ENCODE measurements around the gene MAB21L4. TPM values are rescaled to one million over a fixed set of nuclear protein-coding genes. Genes with fewer than 3 reads are reported as not detected.

MAB21L4 gene
- total RNA-seq, 4 donors from 2014 or later = not detected

DNA sequence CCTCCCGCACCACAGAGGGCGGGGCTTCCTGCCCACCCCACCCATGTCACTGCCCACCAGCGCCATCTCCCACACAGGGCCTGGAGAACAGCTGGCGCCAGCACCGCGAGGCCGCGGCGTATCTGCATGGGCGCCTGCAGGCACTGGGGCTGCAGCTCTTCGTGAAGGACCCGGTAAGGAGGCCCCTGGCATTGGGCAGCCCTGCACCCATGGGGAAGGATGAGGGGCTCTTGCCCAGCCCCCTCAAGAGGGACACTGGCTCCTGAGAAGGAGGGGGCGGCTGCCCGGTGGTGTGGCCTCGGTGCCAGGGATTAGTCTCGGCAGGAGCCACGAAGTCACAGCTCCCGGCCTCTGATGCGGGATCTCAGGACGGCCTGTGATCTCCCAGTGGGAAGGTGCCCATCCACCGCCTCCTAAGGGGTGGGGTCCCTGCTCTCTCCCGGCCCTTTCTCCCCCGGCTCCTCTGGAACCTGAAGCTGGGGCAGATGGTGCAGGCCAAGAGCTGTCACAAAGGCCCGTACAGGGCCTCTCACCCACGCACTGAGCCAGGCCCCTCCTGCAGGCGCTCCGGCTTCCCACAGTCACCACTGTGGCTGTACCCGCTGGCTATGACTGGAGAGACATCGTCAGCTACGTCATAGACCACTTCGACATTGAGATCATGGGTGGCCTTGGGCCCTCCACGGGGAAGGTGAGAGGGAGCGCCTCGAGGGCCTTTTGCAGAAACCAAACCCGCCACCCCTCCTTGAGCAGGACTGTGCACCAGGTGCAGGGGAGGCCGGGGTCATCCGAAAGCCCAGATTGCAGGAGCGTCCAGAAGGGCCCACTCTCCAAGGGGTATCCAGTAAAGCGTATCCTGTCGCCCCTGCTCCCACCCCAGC lies 18.3 kb downstream of the MAB21L4 start:
- DNase-seq (ENCODE audit: low spot score) = no peak
- TF ChIP-seq, protein P1, sequence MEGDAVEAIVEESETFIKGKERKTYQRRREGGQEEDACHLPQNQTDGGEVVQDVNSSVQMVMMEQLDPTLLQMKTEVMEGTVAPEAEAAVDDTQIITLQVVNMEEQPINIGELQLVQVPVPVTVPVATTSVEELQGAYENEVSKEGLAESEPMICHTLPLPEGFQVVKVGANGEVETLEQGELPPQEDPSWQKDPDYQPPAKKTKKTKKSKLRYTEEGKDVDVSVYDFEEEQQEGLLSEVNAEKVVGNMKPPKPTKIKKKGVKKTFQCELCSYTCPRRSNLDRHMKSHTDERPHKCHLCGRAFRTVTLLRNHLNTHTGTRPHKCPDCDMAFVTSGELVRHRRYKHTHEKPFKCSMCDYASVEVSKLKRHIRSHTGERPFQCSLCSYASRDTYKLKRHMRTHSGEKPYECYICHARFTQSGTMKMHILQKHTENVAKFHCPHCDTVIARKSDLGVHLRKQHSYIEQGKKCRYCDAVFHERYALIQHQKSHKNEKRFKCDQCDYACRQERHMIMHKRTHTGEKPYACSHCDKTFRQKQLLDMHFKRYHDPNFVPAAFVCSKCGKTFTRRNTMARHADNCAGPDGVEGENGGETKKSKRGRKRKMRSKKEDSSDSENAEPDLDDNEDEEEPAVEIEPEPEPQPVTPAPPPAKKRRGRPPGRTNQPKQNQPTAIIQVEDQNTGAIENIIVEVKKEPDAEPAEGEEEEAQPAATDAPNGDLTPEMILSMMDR (IDR thresholded peaks at IDR 0.05) = no peak
- ATAC-seq (ENCODE audit: low FRiP score) = no peak

DNA sequence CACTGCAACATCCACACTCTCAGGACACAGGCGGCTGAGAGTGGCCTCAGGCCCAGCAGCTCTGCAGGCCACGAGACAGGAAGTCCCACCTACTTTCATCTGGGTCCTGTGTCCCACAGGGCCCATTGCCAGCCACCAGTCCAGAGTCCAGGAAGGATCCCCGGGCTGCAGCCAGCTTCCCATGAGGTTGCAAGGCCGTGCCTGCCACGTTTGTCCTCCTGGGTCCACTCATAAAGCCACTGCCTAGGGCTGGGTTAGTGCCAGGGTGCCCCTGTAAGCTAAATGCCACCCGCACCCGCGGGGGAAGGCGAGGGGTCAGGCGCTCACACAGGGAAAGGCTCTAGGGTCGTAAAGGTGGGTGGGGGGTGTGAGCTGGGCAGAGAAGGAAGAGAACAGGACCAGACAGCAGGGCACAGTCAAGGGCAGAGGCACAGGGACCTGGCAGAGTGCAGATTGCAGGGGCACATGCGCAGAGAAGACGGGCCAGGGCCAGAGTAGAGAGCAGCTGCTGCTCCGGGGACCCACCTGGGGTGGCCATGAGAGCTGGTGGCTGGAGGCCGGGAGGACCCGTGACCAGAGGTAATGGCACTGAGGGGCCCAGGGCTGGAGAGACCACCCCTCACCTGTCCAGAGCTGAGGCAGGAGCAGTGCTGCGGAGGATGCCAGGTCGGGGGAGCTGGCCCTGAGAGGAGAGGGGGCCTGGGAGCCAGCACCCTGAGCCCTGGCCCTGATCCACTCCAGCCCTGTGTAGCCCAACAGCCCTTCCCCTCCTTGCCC lies 19.3 kb downstream of the MAB21L4 start:
- ATAC-seq (ENCODE audit: low FRiP score) (no peak), DNase-seq (ENCODE audit: low spot score) (no peak)
- TF ChIP-seq, protein P1 (IDR thresholded peaks at IDR 0.05) = no peak

DNA sequence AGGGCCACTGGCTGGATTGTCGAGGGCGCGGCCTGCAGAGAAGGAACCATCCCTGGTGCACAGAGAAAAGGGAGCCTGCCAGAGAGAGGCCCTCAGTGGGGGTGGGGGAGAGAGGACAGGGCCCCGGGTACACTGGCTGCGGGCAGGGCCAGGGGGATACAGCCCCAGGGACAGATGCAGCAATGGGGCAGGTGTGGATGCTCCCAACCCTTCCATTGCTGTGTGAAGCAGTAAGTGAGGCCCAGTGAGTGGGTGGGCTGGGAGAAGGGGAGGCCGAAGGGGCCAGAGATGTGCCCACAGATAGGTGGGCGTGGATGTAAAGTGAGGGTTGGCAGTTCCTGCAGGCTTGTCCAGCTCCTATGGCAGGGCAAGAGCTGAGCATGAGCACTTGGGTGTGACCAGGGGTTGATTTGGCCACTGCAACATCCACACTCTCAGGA lies 19.9 kb downstream of the MAB21L4 start:
- ATAC-seq (ENCODE audit: low FRiP score) = no peak
- TF ChIP-seq, protein P1 (IDR thresholded peaks at IDR 0.05) = no peak
- no peak for DNase-seq (ENCODE audit: low spot score)

DNA sequence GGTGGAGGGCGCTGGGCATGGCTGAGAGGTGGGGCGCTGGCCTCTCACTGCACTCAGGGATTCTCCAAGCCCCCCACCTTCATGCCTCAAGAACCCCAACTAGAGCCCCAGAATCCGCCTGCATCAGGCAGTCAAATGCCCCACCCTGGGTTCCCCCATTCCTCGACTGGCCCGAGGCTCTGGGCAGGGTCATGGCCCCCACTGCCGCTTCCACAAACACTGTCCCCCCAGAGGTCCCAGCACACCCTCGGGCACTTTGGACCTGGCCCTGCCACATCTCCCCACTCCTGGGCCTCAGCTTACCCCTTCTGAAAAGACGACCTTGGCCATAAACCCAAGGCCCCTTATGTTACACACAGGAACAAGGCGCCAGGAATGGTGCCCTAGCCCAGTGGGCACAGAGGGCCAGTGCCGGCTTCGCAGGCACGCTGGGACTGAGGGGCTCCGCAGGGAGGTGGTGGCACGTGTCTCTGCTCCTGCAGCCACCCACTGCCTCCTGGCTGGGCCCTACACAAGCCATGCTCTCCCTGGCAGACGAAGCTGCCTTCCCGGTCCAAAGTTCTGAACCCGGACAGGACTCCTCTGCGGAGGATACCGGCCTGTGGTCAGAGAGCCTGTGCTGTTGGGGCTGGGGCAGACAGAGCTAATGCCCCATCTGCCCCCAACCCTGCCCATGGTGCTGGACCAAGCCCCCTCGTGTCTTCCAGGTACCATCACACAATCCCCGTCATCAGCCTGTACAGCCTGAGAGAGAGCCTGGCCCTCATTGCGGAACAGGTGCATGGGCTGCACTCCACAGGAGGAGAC lies 20.5 kb downstream of the MAB21L4 start:
- TF ChIP-seq, protein P1 (IDR thresholded peaks at IDR 0.05) = no peak
- ATAC-seq (ENCODE audit: low FRiP score) (no peak), DNase-seq (ENCODE audit: low spot score) (no peak)

DNA sequence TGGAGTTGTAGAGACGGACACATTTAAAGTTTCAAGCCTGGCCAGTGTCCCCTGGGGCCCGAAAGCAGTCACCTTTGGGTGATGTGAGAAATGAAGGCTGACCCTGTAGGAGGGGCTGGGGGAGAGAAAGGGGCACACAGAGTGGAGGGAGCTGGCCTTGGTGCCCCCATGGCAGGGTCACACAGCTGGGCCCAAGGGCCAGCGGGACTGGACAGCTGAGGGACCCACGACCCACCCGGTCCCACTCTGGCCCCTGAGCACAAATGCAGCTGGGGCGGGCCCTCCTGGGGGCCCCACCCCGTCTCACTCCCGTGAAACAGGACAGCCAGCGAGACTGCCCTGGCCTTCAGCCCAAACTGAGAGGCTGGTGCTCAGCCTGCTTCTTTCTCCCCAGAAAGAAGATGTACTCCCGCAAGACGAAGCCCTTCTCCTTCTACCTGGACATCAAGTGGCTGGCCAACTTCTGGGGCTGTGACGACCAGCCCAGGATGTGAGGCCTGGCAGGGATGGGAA lies 21.2 kb downstream of the MAB21L4 start:
- TF ChIP-seq, protein P1 (IDR thresholded peaks at IDR 0.05) = no peak
- ATAC-seq (ENCODE audit: low FRiP score) = no peak
- DNase-seq (ENCODE audit: low spot score) = no peak

All from omental fat pad (tissue), 4 donors.